HG03280 (cell line): ENCODE results near the gene DGKG.

Experiments
- ATAC-seq: cut with Tn5 transposase; IDR thresholded peaks from one replicate; pipeline ENCODE4 v1.9.1; 2021; ENCODE audit warnings: mild to moderate bottlenecking, moderate library complexity; ENCODE audit not compliant: unreplicated experiment

The DGKG gene

DNA sequence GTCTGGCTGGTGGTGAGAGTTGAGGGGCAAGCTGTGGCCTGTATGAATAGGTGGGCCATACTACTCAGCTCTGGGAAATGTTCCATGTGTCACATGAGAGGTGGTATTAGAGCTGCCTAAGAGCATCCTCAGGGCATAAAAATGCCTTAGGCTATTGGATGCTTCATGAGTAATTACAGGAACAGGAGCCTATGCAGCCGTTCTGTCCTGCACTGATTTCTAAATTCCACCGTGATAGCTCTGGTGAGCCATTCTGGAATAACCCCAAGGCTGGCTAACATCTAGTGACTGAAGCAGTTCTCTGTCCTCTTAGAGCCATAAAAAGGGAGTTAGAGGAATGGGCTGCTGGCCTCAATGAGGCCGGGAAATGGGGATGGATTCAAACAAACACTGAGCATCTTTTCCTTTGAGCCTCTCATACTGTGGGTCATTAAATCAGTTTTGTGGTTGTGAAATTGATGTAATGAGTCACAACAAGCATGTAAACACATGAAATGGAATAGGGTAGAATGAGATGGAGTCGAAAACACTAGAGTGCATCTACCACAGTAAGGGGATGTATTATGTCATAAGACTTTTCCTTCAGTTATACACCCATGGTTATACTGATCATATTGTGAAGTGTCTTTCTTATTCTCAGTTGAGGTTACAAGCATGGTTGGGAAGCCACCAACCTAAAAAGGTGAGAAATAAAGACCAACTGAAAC is 41.0 kb downstream of the DGKG start:
- no peak for ATAC-seq

DNA sequence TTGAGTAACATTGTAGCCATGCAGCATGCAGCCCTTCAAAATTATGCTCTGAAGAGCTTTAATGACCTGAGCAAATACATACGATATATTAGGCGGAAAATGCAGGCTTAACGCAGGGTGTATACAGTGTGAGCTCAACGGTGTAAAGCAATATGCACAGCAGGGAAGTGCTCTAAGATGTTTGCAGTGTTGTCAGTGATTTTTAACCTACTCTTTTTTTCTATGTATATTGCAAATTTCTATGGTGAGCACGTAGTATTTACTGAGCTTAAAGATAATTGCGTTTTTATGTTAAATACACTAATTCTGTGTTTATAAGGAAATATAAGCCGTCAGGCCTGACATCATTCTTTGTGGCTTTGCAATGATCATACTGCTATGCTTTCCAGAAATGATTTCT is 42.1 kb downstream of the DGKG start:
- no peak for ATAC-seq

DNA sequence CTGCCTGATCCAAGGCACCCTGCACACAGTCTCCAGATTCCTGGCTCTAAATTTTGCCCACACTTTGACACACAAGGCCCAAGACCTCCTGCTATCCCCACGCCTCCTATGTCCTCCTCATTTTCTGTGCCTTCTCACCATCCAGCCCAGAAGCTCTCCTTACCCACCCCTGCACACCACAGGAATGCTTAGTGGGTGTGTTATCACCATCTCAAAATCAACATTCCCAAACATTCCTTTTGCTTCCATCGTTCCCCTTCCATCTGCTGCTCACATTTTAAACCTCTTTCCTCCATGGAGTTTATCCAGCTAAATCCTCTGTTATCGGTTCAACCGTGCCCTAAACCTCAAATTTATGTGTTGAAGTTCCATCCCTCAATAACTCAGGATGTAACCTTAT is 43.9 kb downstream of the DGKG start:
- ATAC-seq: no peak

DNA sequence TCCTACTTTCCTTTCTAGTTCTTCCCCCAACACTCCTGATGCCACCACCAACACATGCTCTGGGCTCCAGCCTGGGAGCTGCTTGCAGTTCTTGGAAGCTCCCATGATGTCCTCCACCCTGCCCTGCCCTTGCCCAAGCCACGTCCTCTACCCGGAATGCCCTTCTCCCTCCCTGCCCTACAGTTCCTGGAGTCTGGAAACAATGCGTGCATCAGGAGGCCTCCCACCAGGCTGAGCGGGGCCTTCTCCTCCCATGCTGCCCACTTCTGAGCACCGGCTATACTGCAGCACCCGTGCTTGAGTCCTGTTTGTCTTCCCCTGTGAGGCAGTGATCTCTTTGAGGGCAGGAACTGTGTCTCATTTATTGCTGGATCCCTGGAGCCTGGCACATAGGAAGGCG is 44.6 kb downstream of the DGKG start:
- no peak for ATAC-seq

DNA sequence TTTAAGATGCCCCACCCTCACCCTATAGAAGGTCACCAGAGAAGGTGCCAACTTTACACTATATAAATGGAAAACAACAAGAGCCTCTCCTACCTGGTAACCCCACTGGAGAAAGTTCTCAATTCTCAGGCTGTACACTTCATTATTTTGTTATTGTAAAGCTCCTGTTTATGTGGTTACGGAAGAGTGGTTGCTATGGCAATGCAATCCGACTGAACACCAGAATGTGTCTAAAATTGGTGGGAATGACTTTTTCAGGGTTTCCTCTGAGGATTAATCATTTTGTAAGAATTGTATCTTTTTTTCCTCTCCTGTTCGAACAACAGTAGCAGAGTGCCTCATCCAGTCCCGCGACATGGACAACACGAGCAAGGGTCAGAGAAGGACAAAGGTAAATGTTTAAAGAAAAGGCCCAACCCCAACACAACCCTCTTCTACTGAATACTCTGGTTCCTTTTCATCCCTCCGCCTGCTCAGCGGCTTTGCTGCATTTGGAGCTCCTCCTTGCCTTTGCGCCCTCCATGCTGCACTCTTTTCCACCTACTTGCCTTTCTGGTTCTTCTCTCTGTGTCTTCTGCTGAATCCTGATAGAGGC is 45.3 kb downstream of the DGKG start:
- no peak for ATAC-seq

DNA sequence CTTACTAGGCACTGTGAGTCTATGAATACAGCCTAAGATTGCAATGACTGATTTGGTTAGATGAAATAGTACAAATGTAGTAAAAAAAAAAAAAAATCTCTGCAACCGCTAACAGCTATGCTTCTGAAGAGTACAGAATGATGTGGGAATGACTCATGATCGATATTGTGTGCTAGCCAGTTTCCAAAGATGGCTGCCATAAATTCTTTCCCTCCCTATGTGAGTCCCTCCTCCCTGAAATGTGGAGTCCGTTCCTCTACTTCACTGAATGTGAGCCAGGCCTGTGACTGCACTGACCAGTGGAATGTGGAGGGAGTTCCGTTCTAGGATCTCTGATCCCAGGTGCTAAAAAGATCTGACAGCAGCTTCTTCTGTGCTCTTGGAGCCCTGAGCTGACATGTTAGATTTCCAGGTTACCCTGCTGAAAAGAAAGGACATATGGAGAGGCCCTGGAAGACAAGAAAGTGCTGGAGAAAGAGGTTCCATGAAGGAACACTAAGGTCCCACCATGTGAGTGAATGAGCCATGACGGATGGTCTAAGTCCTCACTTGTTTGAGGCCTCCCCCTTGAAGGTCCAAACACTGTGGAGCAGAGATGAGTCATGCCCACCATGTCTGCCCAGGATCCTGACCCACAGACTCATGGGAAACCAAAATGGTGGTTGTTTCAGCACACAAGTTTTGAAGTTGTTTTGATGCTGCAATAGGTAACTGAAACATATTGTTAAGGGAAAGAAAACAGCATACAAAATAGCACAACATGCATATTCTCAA is 46.3 kb downstream of the DGKG start:
- no peak for ATAC-seq

DNA sequence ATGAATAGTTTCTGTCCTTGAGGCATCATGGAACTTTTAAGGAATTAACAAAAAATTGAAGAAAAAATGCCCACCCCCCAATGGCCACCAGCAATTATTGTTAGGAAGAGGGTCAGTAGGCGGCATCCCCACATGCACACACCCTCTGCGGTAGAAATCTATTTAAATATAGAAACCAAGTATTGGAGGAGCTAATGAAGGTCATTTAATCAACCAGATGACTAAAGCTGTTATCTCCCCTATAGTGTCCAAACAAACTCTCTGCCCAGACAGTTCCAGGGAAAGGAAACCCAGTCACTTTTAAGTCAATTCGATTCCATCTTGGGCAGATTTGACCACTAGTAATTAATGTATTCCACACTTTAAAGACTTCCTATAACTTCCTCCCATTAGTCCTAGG is 47.1 kb downstream of the DGKG start:
- no peak for ATAC-seq

DNA sequence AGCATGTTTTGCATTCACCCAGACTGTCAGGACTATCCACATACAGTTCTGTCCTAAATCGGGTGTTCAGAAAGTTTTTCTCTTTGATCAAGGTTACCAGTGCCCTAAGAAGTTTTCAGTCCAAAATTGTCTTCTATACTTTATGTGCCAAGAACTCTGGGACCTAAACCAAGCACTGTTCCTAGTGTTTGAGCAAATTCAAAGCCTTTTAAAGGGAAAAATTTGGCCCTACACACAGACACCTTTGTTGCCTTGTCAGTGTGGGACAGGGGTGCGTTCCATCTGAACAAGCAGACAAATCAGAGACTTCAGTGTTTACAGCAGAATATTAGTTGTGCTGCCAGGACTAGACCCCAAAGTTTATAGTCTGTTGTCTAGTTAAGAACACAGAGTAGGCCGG is 50.6 kb downstream of the DGKG start:
- ATAC-seq: no peak

DNA sequence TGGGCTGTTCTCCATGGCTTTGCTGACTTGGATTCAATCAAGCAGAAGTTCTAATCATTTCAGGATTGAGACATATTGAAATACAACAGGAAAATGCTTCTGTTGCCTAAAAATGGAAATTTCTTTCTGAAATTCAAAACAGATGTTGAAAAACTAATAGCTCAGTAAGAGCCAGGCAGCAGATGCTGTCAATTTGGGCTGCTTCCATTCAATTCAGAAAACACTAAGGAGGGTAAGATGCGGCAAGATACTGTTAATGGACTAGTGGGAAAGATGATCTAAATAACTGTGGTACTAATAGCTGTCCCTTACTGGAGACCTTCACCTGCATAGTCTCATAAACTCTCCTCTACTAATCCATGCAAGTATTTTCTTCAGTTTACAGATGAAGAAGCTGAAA is 53.5 kb downstream of the DGKG start:
- ATAC-seq: no peak

DNA sequence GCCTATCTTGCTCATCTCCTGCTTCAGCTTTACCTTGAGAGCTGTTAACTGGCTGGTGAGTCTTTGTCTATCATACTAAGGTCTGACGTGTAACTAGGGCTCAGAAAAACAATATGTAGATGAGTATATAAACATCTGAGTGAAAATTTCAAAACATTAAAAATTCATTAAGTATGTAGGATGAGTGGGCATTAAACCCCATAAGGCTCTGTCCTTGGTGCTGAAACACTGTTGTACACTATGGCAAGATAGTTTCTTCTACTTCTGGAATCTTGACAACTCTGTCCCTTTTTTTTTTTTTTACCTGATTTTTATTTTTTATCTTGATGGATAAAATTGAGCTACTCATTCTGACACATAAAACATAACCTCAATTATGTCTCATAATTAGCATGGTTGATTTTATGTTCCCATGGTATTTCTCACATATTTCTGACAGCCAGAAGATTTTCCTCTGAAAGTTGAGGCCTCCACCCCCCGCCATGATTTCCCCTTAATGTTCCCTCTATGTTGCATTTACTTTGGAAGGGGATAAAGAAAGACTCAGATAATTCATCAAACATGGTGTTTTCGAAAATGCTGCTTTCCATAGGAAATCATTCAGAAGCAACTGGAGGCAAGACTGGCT is 54.3 kb downstream of the DGKG start:
- ATAC-seq: no peak

DNA sequence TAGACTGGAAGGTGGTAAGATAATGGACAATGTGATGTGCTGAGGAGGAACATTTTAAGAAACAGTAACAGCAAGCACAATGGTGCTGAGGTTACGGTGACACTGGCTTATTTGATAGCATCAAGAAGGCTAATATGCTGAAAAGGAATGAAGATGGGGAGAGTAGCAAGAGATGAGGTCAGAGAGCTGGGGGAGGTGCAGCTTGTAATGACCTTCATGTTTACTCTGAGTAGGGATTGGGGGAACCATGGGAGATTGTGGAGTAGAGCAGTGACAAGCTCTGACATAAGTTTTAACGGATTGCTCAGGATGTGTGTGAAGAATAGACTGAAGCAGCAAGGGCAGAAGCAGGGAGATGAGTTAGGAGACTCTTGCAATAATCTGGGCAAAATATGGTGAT is 56.7 kb downstream of the DGKG start:
- no peak for ATAC-seq

DNA sequence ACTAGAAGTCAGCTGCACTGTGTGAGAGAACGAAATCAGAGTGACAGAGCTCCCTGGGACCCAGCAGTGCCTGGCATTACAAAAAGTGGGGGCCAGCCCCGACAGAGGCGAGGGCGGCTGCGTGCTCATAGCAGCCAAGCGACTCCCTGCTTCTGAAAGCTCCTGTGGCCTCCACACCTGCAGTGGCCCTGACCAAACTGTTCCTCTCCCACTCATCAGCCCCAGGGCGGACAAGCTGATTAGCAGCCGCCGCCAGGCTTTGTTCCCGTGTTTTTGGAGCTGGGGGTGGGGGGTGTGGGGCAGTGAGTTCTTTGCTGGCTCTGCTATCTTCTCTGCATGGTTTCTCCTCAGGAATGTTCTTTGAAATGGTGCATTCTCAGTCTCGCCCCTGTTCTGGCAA is 58.1 kb downstream of the DGKG start:
- ATAC-seq: no peak

DNA sequence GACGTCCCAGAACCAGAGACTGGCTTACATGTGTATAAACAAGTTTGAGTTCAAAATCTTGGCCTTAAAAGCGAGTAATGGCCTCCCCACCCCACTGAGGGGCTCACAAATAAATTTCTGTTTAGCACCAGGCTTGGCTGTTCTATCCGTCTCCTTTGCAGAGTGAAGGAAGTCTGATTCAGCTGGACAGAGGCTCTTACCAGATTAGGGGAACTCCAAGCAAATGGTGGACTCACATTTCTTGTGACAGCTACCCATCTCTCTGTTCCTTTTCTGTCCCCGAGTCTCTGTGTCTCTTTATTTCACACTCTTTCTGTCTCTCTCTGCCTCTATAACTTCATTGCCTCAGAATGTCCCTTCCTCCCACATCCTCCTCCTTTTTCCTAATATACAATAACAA is 62.7 kb downstream of the DGKG start:
- no peak for ATAC-seq

DNA sequence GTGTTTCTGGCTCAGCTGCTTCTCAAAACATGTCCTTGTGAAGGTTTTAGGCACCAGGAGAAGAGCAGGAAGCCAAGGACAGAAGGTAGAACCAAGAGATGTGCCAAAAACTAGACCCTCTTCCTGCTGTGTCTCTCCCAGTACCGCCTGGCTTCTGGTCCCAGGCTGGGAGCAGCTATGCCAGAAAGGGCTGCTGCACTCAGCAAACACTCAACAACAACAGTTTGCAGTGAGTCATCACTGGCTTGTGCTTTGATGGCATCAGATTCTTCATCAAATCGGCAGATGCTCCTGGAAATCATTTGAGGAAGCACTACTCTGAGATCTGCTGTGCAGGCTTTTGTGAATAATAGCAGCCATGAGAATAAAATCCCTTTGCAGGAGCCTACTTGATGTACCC is 63.2 kb downstream of the DGKG start:
- no peak for ATAC-seq

DNA sequence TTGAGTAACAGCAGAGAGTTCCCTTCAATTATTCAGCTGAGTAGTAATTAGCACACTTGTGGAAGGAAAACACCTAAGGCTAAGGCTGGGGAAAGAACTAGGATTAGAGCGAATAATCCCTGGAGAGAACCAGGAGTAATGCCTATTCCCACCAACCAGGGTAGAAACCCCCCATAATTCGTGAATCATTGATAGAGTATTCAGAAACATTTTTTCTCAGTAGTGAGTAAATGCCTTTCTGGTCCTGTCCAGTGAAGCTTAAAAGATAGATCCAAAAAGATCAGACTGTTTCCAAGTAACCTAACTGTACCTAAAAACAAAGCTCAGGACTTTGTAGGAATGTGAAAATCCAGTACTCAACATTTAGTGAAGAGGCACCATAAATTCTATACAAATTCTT is 71.2 kb downstream of the DGKG start:
- ATAC-seq: no peak

DNA sequence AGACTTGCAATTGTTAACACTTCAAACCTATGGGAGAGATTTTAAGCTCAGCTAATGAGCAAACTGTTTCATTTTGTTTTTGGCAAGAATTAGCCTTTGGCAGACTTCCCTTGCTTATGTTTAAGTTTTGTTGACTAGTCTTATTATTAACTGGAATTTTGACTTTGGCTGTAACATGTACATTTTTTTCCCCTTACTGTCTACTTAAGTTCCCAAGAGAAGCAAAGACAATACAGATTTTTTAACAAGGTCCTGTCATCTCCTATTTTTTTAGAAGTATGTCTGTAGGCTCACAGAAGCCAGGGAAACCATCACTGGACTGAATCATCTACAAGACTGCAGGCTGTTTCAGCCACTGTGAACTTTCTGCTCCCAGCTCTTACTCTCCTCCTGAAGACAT is 74.3 kb downstream of the DGKG start:
- no peak for ATAC-seq

DNA sequence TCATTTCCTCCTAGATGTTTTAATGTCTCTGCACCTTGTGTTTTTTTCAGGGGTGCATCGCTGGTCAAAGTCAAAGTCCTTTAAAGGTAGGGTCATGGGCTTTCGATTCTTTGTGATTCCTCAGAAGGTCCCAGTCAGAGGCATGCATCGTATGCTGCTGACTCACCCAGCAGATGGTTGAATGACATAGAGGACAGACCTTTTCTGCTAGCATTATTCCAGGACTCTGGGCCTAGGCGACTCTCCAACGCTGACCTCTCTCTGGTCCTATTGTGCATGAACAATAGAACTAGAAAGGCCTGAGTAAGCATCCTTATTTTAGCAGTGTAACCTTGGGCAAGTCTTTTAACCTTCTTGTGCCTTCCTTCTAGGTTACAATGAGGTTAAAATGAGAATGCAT is 75.9 kb downstream of the DGKG start:
- no peak for ATAC-seq

DNA sequence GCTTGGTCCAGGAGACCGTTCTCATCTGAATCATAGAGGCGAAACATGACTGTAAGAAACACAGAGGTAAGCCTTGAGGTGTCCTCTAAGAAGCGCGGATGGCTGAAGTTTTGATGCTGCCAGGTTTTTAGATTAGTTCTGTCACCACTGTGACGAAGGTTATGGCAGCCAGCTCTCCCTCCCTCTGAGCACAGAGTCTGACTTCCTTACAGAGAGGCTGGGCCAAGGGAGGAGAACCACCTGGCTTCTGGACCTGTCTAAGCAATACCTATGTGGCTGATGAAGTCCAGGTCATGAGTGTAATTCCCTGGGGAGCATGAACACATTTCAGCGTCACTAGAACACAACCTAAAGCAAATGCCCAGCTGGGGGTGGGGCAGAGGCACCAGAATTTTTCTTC is 77.4 kb downstream of the DGKG start:
- ATAC-seq: no peak

DNA sequence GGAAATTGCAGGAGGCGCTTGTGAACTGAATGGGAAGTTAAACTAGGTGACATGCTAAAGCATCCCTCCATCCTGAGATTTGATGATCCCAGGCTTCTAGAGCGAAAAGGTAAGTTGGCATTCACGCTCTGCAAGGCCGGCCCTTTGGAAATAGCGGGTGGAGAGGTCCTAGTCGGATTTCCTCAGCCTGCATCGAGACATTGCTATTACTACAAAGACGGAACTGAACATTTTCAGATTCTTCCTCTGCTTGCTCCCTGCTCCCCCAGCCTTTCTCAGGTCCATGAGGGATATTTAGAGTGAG is 77.7 kb downstream of the DGKG start:
- ATAC-seq: no peak

DNA sequence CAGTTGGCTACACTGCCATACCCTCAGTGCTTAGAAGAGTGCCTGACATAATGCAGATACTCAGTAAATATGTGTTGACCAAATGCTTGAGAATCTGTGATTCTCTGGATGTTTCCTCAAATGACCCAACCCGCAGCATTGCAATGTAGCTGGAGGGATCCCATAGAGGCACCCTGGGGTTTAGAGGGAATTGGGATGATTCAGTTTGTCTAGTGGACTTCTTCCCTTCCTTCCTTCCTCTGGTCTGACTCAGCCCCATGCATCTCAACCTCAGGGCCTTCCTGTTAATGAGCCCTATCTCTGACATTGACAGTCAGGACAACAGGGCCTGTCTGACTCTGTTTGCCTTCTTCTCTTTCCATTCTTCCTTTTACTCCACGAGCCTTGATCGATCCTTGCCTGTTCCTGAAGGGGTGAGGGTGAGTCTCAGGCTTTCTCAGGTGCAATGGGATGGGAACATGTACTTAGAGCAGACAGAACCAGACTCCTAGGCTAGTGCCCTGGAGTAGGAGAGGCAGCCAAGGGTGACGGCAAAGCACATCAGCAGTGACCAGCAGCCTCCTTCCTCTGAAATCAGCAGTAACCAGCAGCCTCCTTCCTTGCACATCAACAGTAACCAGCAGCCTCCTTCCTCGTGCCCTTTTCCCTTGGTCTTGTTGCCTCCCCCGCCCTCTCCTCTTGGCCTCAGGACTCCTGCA is 78.2 kb downstream of the DGKG start:
- ATAC-seq: no peak

DNA sequence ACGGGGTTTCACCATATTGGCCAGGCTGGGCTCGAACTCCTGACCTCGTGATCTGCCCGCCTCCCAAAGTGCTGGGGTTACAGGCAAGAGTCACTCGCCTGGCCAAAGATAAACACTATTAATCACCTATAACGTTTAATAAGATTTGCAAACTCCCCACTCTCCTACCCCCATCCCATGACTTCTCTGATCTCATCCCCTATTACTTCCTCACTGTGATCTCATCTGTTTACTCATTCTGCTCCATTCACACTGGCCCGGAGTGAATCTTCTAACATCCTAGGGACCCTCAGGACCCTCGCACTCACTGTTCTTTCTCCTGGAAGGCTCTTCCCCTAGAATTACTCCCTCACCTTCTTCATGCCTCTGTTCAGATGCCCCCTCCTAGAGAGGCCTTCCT is 78.9 kb downstream of the DGKG start:
- no peak for ATAC-seq

DNA sequence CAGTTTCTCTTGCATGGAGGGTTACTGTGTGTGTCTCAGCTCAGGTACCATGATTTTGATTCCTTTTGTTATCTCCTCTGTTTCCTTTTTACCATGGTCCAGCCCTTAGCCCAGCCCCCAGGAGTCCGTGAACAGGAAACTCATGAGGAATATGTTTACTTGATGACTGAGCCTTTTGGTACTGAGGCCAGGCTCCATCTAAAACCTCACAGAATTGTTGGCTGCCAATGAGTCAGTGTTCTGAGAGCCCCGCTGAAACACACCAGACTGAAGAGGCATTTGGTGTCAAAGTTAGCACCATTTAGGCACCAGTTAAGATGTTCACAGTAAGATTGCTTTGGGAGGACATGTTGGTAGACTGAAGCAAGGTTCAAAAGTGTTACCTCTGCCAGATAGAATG is 80.9 kb downstream of the DGKG start:
- ATAC-seq: no peak
